Fibroblast of lung (primary cell): ENCODE results near the gene IFTAP.

Source experiments
- EZH2 ChIP-seq: IDR thresholded peaks from 2 replicates; pipeline ENCODE4 v1.5.1; 2012; ENCODE audit warnings: low read length, control low read depth, mild to moderate bottlenecking; ENCODE audit errors: missing control alignments
- TF ChIP-seq, protein P1 (sequence below), 2 donors: IDR thresholded peaks in 1 of 2; conservative IDR thresholded peaks in 1 of 2; 1 replicate in 1 of 2; 2 replicates in 1 of 2; pipeline ENCODE4 v1.5.1; 2011 to 2012; ENCODE audit warnings: low read length in 2 of 2, control low read depth in 1 of 2, inconsistent platforms in 1 of 2, low read depth in 1 of 2, mild to moderate bottlenecking in 1 of 2

DNA sequence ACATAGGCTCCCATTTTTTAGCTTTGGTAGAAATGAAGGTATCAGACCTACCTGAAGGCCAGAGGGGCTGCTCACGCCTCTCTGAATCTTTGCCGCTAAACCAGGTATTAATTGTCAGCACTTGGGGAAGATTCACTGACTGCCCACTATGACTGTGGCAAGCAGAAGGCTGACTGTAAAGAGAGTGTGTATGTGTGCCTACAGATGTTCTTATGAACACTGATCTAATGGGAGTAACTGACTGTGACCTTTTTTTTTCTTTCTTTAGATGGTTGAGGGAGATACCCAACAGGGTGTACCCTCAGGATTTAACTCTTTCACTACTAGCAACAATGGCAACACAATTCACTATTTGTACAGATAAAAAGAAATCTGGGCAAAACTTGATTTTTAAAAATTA is 3.7 kb downstream of the IFTAP start, which contains the start of gene RAG2:
- TF ChIP-seq, protein P1, sequence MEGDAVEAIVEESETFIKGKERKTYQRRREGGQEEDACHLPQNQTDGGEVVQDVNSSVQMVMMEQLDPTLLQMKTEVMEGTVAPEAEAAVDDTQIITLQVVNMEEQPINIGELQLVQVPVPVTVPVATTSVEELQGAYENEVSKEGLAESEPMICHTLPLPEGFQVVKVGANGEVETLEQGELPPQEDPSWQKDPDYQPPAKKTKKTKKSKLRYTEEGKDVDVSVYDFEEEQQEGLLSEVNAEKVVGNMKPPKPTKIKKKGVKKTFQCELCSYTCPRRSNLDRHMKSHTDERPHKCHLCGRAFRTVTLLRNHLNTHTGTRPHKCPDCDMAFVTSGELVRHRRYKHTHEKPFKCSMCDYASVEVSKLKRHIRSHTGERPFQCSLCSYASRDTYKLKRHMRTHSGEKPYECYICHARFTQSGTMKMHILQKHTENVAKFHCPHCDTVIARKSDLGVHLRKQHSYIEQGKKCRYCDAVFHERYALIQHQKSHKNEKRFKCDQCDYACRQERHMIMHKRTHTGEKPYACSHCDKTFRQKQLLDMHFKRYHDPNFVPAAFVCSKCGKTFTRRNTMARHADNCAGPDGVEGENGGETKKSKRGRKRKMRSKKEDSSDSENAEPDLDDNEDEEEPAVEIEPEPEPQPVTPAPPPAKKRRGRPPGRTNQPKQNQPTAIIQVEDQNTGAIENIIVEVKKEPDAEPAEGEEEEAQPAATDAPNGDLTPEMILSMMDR (conservative IDR thresholded peaks at IDR 0.05 in 1 of 2, IDR thresholded peaks at IDR 0.05 in 1 of 2; ENCODE audit: low read depth in 1 of 2, low read length in 2 of 2) = no peak
- no peak for TF ChIP-seq EZH2
